ENCODE measurements around the gene XYLT1.

Gene XYLT1

GRCh38 chr16:17259751-17260270 is 210.9 kb downstream of the XYLT1 start:
- Histone ChIP-seq H3K27me3 (ENCODE audit: insufficient read depth, low read length, poor library complexity, severe bottlenecking) (no peaks in the 10 kb centered on the region), H3K4me3 (ENCODE audit: low read length, poor library complexity, severe bottlenecking) (no peak overlapping the region), H3F3A (ENCODE audit: low read depth) (no peaks in the 10 kb centered on the region), H3K9ac (ENCODE audit: low read depth, low read length, poor library complexity, severe bottlenecking) (no peak overlapping the region), H3K4me1 (ENCODE audit: insufficient read depth, low read length, poor library complexity, severe bottlenecking) (peaks cover 9% of the 10 kb centered on the region), H4K20me1 (ENCODE audit: insufficient read depth, low read length, poor library complexity, severe bottlenecking) (peaks cover 59% of the 10 kb centered on the region), H3K9me3 (ENCODE audit: insufficient read depth, low read depth, low read length) (no peaks in the 10 kb centered on the region), H3K4me2 (ENCODE audit: low read depth, low read length, poor library complexity, severe bottlenecking) (no peak overlapping the region), H2AFZ (ENCODE audit: low read length) (no peak overlapping the region), H3K36me3 (ENCODE audit: insufficient read depth, low read length) (peaks cover 52% of the 10 kb centered on the region; the same call in 1 of the 2 replicates), H3K79me2 (ENCODE audit: insufficient read depth, low read length) (peaks cover 91% of the 10 kb centered on the region), H3K9me2 (replicated peaks; ENCODE audit: low read depth, low read length) (no peaks in the 10 kb centered on the region)
- TF ChIP-seq EZH2phosphoT487 (IDR thresholded peaks at IDR 0.05; ENCODE audit: borderline replicate concordance): no peak
- TF ChIP-seq, protein P1, sequence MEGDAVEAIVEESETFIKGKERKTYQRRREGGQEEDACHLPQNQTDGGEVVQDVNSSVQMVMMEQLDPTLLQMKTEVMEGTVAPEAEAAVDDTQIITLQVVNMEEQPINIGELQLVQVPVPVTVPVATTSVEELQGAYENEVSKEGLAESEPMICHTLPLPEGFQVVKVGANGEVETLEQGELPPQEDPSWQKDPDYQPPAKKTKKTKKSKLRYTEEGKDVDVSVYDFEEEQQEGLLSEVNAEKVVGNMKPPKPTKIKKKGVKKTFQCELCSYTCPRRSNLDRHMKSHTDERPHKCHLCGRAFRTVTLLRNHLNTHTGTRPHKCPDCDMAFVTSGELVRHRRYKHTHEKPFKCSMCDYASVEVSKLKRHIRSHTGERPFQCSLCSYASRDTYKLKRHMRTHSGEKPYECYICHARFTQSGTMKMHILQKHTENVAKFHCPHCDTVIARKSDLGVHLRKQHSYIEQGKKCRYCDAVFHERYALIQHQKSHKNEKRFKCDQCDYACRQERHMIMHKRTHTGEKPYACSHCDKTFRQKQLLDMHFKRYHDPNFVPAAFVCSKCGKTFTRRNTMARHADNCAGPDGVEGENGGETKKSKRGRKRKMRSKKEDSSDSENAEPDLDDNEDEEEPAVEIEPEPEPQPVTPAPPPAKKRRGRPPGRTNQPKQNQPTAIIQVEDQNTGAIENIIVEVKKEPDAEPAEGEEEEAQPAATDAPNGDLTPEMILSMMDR (conservative IDR thresholded peaks at IDR 0.05; ENCODE audit: low read length): no peak

DNA sequence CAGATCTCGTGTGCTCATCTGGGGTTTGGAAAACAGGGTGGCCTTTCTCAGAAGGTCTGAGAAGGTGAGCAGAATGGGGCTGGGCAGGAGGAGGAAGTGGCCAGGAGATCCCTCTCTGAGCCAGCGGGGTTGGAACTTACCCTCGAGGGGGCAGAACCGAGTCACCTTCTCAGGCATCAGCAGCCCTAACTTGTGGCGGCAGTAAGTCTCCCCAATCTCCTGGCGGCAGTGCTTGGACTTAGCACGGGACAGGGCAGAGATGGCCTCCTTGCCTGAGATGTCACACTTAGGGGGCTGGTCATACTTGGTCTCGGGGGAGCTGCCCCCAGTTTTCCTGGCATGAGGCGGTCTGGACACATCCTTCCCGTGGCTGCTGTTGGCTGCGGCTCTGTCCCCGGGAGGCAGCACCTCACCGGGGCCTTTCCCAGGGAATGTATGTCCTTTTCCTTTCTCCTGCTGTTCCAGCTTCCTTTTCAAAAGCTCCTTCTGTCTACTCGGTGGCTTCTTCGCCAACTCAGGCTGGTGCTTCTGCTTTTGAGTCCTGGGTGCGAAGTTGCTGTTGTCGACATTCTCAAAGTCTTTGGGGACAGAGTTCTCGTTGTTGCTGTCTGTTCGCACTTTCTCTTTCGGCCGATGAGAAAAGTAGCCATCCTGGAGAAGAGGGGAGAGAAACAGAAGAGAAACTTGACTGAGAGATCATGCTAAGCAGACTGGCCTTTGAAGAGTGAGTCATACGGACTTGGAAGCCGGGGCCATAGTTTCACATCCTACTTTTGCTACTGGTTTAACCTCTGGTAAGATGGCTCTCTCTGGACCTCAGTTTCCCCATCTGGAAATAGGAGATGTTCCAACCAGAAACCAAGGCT is 211.7 kb downstream of the XYLT1 start:
- Histone ChIP-seq H3K36me3 (ENCODE audit: insufficient read depth, low read length) (peaks cover 52% of the 10 kb centered on the region; the same call in 1 of the 2 replicates), H3K9ac (ENCODE audit: low read depth, low read length, poor library complexity, severe bottlenecking) (no peak overlapping the region), H3K27me3 (ENCODE audit: insufficient read depth, low read length, poor library complexity, severe bottlenecking) (no peaks in the 10 kb centered on the region), H3K4me2 (ENCODE audit: low read depth, low read length, poor library complexity, severe bottlenecking) (no peak overlapping the region), H3K9me2 (replicated peaks; ENCODE audit: low read depth, low read length) (no peaks in the 10 kb centered on the region), H4K20me1 (ENCODE audit: insufficient read depth, low read length, poor library complexity, severe bottlenecking) (peaks cover 59% of the 10 kb centered on the region), H3K9me3 (ENCODE audit: insufficient read depth, low read depth, low read length) (no peaks in the 10 kb centered on the region), H3K79me2 (ENCODE audit: insufficient read depth, low read length) (peaks cover 92% of the 10 kb centered on the region), H3K4me3 (ENCODE audit: low read length, poor library complexity, severe bottlenecking) (no peak overlapping the region), H3F3A (ENCODE audit: low read depth) (no peaks in the 10 kb centered on the region), H2AFZ (ENCODE audit: low read length) (no peak overlapping the region), H3K4me1 (ENCODE audit: insufficient read depth, low read length, poor library complexity, severe bottlenecking) (peaks cover 9% of the 10 kb centered on the region)
- TF ChIP-seq, protein P1 (conservative IDR thresholded peaks at IDR 0.05; ENCODE audit: low read length): no peak
- TF ChIP-seq EZH2phosphoT487 (IDR thresholded peaks at IDR 0.05; ENCODE audit: borderline replicate concordance): no peak

DNA sequence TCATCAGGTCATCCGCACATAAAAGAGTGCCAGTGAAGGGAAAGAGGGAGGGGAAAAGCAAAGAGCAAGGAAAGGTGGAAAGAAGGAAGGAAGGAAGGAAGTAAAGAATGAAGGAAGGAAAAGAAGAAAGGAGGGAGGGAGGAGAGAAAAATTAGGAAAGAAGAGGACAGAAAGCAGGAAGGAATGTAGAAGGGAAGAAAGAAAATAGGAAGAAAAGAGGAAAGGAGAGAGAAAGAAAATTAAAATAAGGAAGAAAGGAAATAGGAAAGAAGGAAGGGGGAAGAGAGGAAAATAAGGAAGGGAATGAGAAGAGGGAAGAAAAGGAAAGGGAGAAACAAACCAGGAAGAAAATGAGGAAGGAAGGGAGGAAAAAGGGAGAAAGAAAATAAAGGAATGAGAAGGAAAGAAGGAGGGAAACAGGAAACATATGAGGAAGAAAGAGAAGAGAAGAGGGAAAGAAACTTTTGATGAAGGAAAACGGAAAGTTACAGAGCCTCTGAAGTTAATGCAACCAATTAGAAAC is 212.6 kb downstream of the XYLT1 start:
- Histone ChIP-seq H3K79me2 (ENCODE audit: insufficient read depth, low read length) (peaks cover 92% of the 10 kb centered on the region), H3F3A (ENCODE audit: low read depth) (no peaks in the 10 kb centered on the region), H3K27me3 (ENCODE audit: insufficient read depth, low read length, poor library complexity, severe bottlenecking) (no peaks in the 10 kb centered on the region), H3K9ac (ENCODE audit: low read depth, low read length, poor library complexity, severe bottlenecking) (no peak overlapping the region), H3K9me2 (replicated peaks; ENCODE audit: low read depth, low read length) (no peaks in the 10 kb centered on the region), H3K4me2 (ENCODE audit: low read depth, low read length, poor library complexity, severe bottlenecking) (no peak overlapping the region), H2AFZ (ENCODE audit: low read length) (no peak overlapping the region), H3K36me3 (ENCODE audit: insufficient read depth, low read length) (peaks cover 61% of the 10 kb centered on the region; the same call in 1 of the 2 replicates), H3K9me3 (ENCODE audit: insufficient read depth, low read depth, low read length) (no peaks in the 10 kb centered on the region), H4K20me1 (ENCODE audit: insufficient read depth, low read length, poor library complexity, severe bottlenecking) (peaks cover 65% of the 10 kb centered on the region), H3K4me3 (ENCODE audit: low read length, poor library complexity, severe bottlenecking) (no peak overlapping the region), H3K4me1 (ENCODE audit: insufficient read depth, low read length, poor library complexity, severe bottlenecking) (peaks cover 9% of the 10 kb centered on the region)
- TF ChIP-seq EZH2phosphoT487 (IDR thresholded peaks at IDR 0.05; ENCODE audit: borderline replicate concordance): no peak
- TF ChIP-seq, protein P1 (conservative IDR thresholded peaks at IDR 0.05; ENCODE audit: low read length): no peak

Measured in Loucy (cell line).